VCaP (cell line): ENCODE results near the gene DUSP16.
A peak's percentile ranks its signal among the peaks of the same experiment; 100 is the strongest.

Experiments
- H3K27ac ChIP-seq: fragments of 450-650 bp; 2 replicates; pipeline ENCODE4 v1.5.1; 2017
- TF ChIP-seq, protein P1 (sequence below): fragments of 450-650 bp; conservative IDR thresholded peaks from 2 replicates; pipeline ENCODE4 v1.5.1; 2017; ENCODE audit warnings: mild to moderate bottlenecking, moderate library complexity

Gene DUSP16

DNA sequence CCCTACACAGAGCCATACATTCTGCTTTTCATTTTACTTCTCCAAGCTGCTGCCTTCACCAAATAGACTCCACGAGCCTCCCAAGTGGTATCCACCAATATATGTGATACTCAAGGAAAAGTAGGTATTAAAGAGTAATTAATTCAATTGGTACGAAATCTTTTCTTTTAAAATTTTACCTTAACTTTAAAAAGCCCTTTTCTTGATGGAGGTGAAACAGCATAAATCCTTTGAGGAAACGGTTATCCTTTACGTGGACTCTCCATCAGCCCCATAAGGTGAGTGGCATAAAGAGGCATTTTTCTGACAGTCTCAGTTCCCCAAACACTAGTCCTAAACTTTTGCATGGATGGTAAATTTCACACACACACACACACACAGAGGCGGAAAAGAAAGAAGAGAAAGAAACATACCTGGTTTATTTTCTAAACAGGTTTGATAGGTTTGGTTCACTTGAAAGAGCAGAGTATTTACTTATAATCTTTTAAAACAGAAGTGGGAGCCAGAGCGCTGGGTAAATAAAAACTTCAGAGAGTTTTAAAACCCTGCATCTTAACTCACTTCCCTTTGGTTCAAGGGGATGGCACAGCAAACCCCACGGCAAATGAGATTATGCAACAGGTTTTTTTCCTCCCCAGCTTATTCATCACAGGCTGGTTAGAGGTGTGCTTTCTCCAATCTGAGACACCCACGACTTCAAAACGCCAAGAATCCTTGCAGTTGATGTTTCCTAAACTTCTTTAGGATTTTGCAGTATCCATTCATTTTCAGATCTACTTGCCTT, 1.9 kb downstream of the DUSP16 start:
- peak overlapping the region; percentile 94 for H3K27ac ChIP-seq
- TF ChIP-seq, protein P1, sequence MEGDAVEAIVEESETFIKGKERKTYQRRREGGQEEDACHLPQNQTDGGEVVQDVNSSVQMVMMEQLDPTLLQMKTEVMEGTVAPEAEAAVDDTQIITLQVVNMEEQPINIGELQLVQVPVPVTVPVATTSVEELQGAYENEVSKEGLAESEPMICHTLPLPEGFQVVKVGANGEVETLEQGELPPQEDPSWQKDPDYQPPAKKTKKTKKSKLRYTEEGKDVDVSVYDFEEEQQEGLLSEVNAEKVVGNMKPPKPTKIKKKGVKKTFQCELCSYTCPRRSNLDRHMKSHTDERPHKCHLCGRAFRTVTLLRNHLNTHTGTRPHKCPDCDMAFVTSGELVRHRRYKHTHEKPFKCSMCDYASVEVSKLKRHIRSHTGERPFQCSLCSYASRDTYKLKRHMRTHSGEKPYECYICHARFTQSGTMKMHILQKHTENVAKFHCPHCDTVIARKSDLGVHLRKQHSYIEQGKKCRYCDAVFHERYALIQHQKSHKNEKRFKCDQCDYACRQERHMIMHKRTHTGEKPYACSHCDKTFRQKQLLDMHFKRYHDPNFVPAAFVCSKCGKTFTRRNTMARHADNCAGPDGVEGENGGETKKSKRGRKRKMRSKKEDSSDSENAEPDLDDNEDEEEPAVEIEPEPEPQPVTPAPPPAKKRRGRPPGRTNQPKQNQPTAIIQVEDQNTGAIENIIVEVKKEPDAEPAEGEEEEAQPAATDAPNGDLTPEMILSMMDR, result no peak

DNA sequence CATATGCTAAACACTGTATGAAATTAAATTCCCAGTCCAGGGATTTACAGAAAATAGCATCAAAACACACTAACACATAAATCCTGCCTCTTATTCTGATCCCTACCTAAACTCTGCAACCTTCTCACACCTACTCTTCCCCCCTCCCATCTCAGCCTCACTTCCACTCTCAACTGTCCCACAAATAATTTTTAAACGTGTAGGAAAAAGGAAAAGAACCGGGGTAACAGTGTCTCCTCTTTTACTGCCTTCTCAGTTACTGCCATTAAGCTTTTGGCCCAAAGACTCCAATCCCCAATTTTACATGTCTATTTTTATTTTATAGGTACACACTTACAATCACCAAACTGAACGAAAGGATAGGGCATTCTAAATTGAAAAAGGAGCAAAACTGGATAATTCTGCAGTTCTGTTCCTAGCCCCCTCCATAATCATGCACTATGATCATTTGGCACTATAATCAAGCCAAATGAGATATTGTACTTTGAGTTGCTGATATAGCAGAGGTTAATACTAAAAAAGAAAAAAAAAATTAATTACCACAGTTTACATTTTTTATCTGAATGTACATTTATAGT, 2.9 kb downstream of the DUSP16 start:
- TF ChIP-seq, protein P1, result no peak

DNA sequence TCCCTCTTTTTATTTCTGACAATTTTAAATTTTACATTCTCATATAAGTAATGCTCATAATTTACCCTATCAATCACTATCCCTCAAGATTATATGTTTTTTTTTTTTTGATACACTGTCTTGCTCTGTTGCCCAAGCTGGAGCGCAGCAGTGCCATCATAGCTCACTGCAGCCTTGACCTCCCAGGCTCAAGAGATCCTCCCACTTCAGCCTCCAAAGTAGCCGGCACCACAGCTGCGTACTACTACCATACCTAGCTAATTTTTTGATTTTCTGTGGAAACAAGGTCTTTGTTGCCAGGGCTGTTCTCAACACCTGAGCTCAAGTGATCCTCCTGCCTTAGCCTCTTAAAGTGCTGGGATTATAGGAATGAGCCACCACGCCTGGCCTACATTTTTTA, 4.4 kb downstream of the DUSP16 start:
- no peak overlapping the region for H3K27ac ChIP-seq

More for the DNA sequence above, 2.9 kb downstream of the DUSP16 start:
- peak overlapping the region; percentile 94 for H3K27ac ChIP-seq

DNA sequence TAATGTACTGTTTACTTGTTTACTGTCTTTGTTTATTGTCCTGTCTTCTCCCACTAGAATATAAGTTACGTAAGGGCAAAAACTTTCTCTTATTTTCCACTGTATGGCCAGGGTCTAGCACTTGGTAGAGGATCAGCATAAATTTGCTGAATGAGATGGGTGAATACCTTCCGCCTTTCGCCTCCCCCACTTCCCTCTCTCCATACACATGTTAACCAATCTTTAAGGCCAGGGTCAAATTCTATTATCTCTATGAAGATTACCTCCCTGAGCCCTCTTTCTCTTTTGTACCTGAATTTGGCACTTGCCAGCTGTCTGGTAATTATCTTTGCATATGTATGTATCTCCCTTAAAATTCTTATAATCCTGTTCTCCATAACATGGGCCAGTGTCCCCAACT, 4.9 kb downstream of the DUSP16 start:
- TF ChIP-seq, protein P1, result no peak
- H3K27ac ChIP-seq, result no peak overlapping the region

More for the DNA sequence above, 4.4 kb downstream of the DUSP16 start:
- TF ChIP-seq, protein P1, result no peak

DNA sequence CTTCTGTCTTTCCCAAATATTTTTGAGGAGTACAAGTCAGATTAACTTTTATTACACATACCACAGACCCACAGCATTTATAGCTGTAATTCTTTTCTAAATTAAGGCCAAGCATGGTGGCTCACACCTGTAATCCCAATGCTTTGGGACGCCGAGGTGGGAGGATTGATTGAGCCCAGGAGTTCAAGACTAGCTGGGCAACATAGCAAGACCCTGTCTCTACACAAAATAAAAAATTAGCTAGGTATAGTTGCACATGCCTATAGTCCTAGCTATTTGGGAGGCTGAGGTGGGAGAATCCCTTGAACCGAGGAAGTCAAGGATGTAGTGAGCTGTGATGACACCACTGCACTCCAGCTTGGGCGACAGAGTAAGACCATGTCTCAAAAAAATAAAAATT, 7.0 kb downstream of the DUSP16 start:
- TF ChIP-seq, protein P1, result no peak
- no peak overlapping the region for H3K27ac ChIP-seq

DNA sequence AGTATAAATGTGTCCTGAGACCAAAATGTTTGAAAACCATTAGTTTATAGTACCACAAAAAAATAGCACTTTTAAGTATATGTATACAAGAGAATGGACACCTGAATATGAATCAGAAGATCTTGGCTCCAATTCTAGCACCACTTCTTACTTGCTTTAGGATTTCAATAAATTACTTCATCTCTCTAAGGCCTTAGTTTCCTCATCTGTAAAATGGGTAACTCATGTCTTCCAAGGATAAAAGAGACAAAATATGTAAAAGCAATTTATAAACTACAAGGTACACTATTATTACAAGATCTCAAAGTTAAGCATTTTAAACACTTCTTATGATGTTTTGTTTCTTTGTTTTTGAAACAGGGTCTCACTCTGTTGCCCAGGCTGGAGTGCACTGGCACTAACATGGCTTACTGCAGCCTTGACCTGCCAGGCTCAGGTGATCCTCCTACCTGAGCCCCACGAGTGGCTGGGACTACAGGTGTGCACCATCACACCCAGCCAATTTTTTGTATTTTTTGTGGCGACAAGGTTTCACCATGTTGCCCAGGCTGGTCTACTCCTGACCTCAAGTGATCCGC, 9.4 kb downstream of the DUSP16 start:
- TF ChIP-seq, protein P1, result no peak

DNA sequence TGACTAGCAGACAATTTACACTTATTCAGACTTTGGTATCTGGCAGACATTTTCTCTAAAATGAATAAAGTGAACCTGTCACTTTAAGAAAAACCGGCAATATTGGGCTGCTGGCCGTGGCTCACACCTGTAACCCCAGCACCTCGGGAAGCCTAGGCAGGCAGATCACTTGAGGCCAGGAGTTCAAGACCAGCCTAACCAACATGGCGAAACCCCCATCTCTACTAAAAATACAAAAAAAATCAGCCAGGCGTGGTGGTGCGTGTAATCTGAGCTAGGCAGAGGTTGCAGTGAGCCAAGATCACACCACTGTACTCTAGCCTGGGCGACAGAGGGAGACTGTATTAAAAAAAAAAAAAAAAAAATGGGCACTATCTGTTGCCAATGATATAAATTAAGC, 11.5 kb downstream of the DUSP16 start:
- H3K27ac ChIP-seq, result no peak overlapping the region
- TF ChIP-seq, protein P1, result no peak

More for the DNA sequence above, 9.4 kb downstream of the DUSP16 start:
- no peak overlapping the region for H3K27ac ChIP-seq
